ENCODE data around the gene TXNRD3.

GRCh38 chr3:126671521-126671920, 16.6 kb upstream of the TXNRD3 start:
- TF ChIP-seq CTCF (IDR thresholded peaks at IDR 0.05; ENCODE audit: poor library complexity) (no peak), EZH2phosphoT487 (IDR thresholded peaks at IDR 0.05; ENCODE audit: low read depth, severe bottlenecking, unreplicated experiment) (no peak), EZH2 (IDR thresholded peaks at IDR 0.05; ENCODE audit: borderline replicate concordance) (no peak)

Data from hepatocyte (in vitro differentiated cells).